ENCODE data around the gene PALM3.

DNA sequence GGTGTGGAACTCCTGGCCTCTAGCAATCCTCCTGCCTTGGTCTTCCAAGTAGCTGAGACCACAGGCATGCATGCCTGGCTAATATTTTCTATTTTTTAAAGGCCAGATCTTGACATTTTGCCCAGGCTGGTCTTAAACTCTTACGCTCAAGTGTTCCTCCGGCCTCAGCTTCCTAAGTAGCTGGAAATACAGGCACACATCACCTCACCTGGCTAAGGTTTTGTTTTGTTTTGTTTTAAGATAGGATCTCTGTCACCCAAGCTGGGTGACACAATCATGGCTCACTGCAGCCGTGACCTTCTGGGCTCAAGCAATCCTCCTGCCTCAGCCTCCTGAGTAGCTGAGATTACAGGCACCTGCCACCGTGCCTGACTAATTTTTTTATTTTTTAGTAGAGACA lies 39.4 kb downstream of the PALM3 start:
- TF ChIP-seq, protein P1, sequence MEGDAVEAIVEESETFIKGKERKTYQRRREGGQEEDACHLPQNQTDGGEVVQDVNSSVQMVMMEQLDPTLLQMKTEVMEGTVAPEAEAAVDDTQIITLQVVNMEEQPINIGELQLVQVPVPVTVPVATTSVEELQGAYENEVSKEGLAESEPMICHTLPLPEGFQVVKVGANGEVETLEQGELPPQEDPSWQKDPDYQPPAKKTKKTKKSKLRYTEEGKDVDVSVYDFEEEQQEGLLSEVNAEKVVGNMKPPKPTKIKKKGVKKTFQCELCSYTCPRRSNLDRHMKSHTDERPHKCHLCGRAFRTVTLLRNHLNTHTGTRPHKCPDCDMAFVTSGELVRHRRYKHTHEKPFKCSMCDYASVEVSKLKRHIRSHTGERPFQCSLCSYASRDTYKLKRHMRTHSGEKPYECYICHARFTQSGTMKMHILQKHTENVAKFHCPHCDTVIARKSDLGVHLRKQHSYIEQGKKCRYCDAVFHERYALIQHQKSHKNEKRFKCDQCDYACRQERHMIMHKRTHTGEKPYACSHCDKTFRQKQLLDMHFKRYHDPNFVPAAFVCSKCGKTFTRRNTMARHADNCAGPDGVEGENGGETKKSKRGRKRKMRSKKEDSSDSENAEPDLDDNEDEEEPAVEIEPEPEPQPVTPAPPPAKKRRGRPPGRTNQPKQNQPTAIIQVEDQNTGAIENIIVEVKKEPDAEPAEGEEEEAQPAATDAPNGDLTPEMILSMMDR (IDR thresholded peaks at IDR 0.05 in 2 of 3, conservative IDR thresholded peaks at IDR 0.05 in 1 of 3; ENCODE audit: borderline replicate concordance in 1 of 3, insufficient read depth in 1 of 3, low read depth in 2 of 3, low read length in 2 of 3): no peak
- TF ChIP-seq EGR1 (IDR thresholded peaks at IDR 0.05; ENCODE audit: low read depth) (no peak), ELF1 (IDR thresholded peaks at IDR 0.05; ENCODE audit: borderline replicate concordance, low read depth) (no peak), POLR2A (IDR thresholded peaks at IDR 0.05; ENCODE audit: borderline replicate concordance, extremely low read depth, insufficient read depth, insufficient read length) (no peak), EZH2 (IDR thresholded peaks at IDR 0.05) (no peak), EZH2phosphoT487 (IDR thresholded peaks at IDR 0.05; ENCODE audit: borderline replicate concordance) (no peak), JUND (IDR thresholded peaks at IDR 0.05) (no peak), POLR2AphosphoS5 (IDR thresholded peaks at IDR 0.05; ENCODE audit: low read depth, low read length) (no peak), ZFX (IDR thresholded peaks at IDR 0.05) (no peak)
- TF ChIP-seq, protein P2, sequence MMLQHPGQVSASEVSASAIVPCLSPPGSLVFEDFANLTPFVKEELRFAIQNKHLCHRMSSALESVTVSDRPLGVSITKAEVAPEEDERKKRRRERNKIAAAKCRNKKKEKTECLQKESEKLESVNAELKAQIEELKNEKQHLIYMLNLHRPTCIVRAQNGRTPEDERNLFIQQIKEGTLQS (IDR thresholded peaks at IDR 0.05): no peak

All from HCT116 (cell line).